ENCODE data around the gene MORC4. TPM values are rescaled to one million over a fixed set of nuclear protein-coding genes. Genes with fewer than 3 reads are reported as not detected.
"Not testable (repeated sequence)": the region's sequence is repeated elsewhere in the genome, so short reads cannot be mapped to it uniquely, and the experiment has no call there.

Gene MORC4
- 10 to 100 TPM; 21.1 to 23.8 (median 21.2) TPM for polyA plus RNA-seq (ENCODE audit: insufficient read length in 3 of 3)

DNA sequence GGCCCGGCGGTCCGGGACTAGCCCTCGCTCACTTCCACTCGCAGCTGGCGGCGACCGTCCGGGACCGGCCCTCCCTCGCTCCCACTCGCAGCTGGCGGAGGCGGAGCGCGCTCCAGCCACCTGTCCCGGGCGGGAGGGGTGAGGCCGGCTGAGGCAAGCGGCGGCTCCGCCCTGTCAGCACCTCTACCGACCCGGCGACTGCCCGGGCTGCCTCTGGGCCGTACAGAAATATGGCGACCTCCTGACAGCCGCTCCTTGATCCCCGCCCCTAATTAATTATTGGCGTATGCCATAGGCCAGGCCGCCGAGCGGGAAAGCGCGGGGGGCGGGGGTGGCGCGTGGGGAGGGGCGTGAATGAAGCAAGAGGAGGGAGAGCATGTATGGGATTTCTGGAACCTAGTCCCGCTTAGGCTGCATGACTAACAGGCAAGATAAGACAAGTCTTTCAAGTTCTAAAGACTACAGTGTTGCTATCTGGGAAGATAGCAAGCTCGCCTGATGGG is at the start of gene MORC4:
Gene MORC4, minus strand, starts transcription at position 200 of the 503 bp plus-strand sequence. CDS start 243 bp downstream, outside the sequence.
- DNase-seq (ENCODE audit: low read depth in 3 of 3, low spot score in 2 of 3) = peak in 1 of 3 donors; percentile 39

DNA sequence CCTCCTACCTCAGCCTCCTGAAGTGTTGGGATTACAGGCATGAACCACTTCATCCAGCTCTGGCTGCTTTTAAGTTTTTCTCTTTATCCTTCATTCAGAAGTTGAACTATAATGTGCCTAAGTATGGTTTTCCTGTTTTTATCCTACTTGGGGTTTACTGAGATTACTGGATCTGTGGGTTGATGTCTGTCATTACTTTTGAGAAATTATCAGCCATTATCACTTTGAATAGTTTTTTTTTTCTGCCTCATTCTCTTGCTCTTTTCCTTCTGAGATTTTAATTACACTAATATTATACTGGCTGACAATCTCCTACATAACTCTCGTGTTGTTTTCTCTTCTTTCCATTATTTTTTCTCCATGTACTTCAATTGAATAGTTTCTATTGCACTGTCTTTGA is 47.6 kb upstream of the MORC4 start:
- no peak for DNase-seq (ENCODE audit: low read depth in 3 of 3, low spot score in 2 of 3)

DNA sequence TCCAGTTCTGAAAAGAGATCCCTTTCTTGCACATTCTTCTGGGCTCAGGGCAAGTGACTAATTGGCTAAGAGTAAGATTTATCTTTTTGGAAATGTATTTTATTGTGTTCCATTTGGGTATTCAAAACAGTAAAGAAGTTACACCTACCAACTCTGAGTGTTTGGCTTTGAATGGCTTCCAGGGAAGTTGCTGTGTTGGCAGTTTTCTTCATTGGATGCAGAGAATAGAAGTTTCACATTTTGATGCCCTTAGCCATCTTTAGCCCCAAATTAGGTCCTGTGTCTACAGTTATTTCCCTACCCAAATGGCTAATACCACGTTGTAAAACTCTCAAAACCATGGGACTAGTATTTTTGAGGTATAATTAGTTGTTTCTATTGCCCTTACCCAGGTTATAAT is 29.7 kb upstream of the MORC4 start:
- no peak for DNase-seq (ENCODE audit: low read depth in 3 of 3, low spot score in 2 of 3)

DNA sequence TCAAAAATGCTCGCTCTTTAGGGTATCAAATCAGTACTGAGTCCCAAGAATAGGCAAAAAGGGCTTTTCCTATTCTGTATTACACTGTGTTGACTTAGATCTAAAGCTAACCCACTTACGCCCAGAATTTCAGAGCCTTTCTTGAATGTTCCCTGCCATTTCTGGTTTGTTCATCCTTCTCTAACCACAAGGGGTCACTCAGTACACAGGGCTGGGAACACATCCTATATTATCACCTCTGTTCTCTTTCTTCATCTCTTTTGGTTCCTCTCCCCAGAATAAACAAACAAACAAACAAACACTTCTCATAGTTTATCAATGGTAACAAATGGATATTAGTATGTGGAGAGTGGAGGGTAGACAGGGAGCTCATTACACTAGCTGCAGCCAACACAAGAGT is 25.5 kb upstream of the MORC4 start:
- peak in 2 of 3 donors; percentile 5 to 6 for DNase-seq (ENCODE audit: low read depth in 3 of 3, low spot score in 2 of 3)

DNA sequence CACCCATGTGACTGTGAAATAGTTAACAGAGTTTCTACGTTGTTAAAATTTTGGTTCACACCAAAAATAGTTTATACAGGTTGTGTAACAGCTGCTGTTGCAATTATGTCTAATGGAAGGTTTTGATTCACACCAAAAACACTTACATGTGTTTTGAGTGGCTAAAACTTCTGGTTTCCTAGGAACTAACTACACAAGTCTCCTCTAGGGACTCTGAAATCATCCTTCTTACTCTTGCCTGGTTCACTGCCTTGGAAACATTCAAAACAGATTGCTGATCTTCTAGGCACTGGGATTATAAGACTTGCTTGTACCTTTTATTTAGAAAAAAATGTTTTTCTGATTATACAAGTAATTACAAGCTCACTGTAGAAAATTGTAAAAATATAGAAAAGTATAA is 14.9 kb upstream of the MORC4 start:
- DNase-seq (ENCODE audit: low read depth in 3 of 3, low spot score in 2 of 3) = no peak

DNA sequence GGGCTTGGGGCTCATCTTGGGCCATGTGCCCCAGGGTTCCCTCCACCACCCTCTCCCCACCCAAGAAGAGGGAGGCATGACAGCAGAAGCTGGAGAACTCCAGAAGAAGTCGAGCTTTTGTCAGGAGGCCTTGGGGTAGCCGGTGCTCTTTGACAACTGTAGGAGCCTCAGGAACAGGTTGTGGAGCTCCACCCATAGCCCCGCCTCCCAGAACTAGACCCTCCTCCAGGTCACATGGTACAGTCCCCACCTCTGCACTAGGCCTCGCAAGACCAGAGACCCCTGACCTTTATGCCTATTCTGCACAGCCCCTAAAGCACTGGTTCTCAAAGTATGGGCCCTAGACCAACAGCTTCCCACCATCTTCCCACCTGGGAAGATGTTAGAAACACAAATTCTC is 8.0 kb upstream of the MORC4 start:
- DNase-seq (ENCODE audit: low read depth in 3 of 3, low spot score in 2 of 3) = no peak

DNA sequence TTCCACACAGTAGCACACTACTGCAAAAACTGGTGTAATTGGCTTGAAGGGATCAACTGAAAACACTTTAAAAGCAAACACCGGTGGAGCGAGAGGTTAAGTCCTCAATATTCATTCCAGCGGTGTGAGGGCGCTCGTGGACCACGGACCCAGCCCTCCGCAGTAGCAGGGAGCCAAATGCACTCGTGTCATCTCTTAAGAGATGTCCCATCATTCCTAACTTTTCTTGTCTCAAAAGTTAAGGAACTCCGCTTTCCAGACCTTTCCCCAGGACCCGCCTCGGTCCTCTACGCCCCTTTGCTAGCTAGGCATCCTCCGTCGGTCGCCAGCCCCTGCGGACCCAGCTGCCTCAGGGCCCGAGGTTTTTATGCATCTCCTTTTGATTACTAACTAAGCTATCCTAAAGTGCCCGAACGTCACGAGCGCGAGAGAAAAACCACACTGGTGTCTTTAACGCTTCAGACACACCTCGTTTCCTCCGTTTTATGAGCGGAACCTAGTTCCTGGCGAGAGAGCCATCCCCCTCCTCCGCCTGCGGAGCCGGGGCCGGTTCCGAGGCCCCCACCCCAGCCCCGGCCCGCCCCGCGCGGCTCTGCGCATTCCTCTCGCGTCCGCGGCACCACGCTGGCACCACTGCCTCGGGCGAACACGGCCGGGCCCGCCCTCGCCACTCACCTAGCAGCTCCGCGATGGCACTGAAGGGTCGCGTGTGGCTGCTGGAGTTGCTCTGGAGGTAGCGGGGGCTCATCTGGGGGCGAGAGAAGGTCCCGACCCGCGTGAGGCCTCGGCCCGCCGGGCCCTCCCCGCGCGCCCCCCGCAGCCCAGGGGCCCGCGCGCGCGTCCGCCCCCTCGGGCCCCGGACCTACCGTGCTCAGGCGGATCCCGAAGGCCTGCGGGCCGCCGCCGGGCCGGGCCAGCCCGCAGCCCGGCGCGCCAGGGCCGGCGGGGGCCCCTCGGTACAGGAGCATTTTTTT is 723 bp downstream of the MORC4 start:
- peak in 1 of 3 donors; percentile 14 for DNase-seq (ENCODE audit: low read depth in 3 of 3, low spot score in 2 of 3)

DNA sequence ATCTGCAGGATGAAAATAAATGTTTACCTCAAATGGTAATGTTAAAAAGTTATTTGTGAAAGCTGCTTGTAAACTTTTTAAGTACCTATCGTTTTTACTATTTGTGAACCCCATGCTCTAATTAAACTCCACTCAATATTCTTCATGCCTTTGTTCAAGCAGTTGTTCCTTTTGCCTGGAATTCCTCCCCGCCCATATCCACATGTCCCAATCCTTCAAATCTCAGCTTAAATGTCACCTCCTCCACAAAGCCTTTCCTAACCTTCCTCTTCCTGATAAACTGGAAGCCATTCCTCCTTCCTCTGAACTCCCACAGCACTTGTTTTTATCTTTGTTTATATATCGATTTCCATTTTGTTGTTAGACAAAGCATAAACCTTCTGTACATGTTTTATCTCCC is 2.4 kb downstream of the MORC4 start:
- DNase-seq (ENCODE audit: low read depth in 3 of 3, low spot score in 2 of 3) = no peak

DNA sequence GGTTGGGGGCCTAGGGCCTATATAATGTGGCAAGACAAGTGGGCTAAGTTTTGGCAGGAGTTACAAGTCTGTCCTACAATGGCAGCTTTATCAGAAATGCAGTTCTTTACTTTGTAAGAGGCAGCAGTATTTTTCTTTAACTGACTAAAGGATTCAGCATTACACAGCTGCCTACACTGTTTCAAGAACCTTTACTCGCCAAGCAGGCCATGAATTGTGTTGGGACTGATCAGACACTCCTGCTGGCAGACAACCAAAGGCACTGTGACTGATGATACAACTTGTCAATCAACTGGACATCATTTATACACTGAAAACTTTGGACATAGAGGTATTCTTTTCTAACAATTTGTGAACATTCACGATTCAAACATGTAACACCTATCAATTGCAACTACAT is 4.3 kb downstream of the MORC4 start:
- DNase-seq (ENCODE audit: low read depth in 3 of 3, low spot score in 2 of 3) = no peak

DNA sequence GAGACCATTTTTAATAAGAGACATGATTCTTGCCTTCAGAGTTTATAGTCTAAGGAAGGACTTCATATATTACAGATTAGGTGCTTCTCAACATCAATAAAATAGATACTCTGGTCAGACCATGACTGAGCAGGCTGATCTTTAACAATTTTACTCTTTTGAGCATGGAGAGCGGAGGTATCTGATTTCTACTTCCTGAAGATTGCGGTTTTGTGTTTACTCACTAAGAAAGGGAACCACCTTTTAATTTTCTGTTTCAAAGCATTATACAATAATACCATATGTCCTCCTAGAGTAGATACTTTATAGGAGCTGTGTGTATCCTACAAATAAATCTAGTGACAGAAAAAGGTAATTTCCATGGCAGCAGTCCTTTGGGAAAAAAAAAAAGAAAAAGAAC is 12.5 kb downstream of the MORC4 start:
- DNase-seq (ENCODE audit: low read depth in 3 of 3, low spot score in 2 of 3) = no peak

DNA sequence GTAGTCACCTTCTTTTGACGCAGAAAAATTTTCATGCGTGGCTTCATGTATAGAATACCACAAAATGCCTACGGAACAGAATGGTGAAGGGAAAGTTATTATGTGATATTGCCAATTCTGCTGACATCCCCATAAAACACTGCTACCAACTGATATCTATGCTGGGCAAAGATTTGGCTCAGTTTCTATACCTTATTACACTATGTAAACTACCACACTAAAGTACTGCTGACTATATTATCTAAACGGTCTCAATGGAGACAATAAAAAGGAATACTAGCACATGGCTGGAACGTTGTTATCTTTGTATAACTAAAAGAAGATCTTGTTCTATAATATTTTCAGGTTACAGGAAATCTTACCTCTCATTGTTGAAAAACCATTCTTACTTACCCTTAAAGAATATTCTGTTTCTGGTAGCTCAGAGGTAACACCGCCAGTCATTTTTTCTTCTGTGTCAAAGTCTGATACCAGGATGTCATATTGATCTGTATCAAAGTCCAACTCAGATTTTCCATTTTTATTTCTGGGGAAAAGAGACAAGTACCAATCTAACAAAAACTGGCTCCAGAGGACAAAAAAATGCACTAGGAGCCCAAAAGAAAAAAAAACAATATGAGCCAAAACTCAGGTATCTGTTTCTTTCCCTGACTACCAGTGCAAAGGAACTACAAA is 18.9 kb downstream of the MORC4 start:
- no peak for DNase-seq (ENCODE audit: low read depth in 3 of 3, low spot score in 2 of 3)

DNA sequence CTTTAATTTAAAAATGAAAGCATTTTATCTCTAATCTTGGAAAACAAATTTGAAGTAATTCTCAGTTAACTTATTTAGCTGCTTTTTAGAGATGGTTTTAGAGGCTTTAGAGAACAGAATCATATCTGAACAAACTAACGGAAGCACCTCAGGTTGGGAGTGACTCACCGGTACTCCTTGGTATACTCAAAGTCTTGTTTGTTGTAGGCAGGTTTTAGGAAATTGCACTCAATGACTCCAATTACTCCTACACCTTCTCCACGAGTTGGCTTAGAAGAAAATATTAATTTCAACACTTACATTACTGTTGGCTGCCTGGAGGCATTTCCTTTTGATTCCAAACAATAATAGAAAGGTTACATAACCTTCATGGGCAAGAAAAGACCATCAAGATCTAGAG is 23.6 kb downstream of the MORC4 start:
- DNase-seq (ENCODE audit: low read depth in 3 of 3, low spot score in 2 of 3) = no peak

DNA sequence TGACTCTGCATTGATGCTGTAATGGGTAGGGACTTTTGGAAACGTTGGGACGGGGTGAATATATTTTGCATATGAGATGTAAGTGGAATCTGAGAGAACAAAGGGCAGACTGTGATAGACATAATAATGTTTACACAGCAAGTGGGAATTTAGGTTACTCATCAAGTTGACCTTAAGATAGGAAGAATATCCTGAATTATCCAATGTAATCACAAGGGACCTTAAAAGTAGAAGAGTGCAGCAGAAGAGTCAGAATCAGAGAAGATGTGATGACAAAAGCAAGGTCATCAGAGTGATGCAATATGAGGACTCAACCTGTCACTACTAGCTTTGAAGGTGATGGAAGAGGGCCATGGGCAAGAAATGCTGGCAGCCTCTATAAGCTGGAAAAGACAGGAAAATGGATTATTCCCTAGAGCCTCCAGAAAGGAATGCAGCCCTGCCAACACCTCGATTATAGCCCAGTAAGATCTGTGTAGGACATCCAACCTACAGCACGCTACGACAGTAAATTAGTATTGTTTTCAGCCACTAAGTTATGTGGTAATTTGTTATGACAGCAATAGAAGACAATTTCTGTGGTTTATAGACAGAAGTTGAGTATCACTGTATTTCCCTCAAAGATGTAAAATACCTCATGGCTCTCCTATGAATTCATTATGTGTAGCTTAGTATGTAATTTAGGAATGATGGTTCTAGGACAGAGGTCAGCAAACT is 26.4 kb downstream of the MORC4 start:
- DNase-seq (ENCODE audit: low read depth in 3 of 3, low spot score in 2 of 3) = no peak

DNA sequence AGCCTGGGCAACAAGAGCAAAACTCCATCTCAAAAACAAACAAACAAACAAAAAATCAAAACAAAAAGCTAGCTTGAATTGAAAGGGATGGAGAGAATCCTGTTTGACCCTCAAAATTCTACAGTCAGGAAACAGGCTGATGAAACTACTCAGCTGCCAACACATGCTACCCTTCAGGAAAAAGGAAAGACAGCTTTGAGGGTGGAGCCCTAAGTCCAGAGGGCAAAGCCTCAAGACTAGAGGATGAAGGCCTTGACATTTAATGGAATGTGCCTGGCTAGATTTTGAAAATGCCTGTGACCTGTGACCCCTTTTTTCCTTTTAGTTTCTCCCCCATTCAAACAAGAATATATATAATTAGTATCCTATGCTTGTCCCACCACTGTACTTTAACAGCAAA is 27.1 kb downstream of the MORC4 start:
- DNase-seq (ENCODE audit: low read depth in 3 of 3, low spot score in 2 of 3) = no peak

DNA sequence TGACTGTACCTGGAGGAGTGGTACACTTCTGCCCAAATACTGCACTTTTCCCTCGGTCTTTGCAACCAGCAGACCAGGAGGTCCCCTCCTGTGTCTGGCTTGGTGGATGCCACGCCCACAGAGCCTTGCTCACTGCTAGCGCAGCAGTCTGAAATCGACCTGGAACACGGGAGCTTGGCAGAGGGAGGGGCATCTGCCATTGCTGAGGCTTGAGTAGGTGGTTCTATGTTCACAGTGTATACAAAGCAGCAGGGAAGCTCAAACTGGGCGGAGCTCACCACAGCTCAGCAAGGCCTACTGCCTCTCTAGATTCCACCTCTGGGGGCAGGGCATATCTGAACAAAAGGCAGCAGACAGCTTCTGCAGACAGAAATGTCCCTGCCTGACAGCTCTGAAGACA is 33.5 kb downstream of the MORC4 start:
- DNase-seq (ENCODE audit: low read depth in 3 of 3, low spot score in 2 of 3) = not testable (repeated sequence)

DNA sequence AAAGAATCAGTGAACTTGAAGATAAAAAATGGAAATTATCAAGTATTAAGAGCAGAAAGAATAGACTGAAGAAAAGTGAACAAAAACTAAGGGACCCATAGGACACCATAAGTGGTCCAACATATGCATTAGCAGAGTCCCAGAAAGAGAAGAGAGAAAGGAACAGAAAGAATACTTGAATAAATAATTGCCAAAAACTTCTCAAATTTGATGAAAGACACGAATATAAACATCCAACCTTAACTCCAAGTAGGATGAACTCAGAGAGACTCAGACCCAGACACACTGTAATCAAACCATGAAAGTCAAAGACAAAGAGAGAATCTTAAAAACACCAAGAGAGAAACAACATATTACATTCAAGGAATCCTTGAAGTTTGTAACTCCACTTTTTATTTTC is 35.7 kb downstream of the MORC4 start:
- DNase-seq (ENCODE audit: low read depth in 3 of 3, low spot score in 2 of 3) = no peak

DNA sequence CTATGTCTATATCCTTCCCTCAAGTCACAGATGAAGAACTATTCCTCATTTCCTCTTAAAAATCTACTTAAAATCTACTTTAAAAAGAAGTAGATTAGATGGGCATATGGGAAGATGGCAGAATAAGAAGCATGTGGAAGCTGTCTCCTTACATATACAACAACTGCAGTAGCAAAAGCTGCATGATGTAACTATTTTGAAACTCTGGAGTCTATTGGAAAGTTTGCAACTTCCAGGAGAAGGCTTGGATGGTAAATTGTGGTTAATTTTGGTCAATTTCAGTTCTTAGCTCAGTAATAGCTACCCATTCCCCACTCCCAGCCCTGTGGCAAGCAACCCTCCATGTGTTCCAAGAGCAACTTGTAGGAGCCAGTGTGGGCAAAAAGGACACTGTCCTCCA is 36.9 kb downstream of the MORC4 start:
- no peak for DNase-seq (ENCODE audit: low read depth in 3 of 3, low spot score in 2 of 3)

DNA sequence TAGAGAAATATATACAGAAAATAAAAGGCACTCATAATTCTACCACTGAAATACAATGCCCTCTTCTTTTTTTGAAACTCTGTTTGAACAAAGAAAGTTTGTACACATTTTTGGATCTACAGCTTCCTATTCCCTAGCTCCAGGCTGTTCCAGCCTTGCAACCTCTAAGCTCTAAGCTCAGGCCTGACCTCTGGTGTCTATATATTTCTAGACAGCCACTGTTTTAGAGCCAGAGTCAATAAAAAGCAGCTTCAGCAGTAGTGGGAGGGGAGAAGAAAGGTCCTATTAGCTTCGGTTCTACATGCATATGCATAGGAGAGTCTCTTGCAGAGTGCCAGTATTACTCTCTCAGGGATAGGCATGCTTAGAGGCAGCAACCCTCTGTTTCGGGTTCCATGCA is 40.1 kb downstream of the MORC4 start:
- peak in 1 of 3 donors; percentile 6 for DNase-seq (ENCODE audit: low read depth in 3 of 3, low spot score in 2 of 3)

DNA sequence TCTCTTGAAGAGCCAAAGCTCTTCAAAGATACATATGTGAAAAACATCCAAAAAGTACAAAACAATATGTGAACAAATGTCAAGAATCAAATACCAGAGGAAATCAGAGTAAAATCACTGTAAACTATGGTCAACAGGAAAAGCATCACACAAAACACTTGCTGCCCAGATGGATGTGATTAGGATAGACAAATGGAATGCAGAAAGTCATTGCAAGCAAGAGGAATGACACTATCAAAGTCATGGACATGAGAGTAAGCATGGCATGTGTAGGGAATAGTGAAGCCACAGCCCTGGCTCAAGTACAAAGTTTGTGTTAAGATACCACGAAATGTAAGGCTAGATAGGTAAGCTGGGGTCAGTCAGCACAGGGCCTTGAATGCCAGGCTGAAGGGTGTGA is 42.2 kb downstream of the MORC4 start:
- DNase-seq (ENCODE audit: low read depth in 3 of 3, low spot score in 2 of 3) = no peak

DNA sequence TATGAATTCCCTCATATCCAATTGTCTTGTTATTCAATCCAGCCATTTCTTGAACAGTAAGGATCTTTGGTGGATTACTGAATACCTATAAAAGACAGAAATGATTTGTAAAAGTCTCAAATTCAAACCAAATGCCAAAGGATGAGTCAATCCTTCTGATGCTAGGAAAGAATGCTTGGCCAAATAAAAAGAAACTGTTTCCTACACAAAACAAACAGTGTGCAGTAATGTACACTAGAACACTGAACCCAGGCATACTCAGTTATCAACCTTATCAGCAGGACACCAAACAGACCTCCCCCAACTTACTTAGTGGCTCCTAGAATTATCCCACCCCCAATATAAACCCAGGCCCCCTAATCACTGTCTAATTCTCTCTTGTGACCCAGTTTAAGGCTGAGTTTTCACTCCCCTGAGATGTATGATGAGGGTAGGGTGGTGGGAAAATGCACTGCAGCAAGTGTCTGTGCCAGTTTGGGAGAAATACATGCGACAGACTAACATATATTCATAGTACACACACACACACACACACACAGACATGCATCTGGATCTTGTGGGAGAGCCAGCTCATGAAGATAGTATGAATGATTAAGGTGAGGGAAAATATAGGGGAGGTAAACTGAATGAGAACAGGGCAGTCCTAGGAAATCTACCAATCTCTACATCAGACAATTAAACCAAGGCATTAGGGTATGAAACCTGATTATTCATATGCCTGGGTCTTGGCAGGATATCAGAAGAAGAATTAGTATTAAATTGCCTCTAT is 44.8 kb downstream of the MORC4 start:
- DNase-seq (ENCODE audit: low read depth in 3 of 3, low spot score in 2 of 3) = no peak
